HL-60 (cell line): ENCODE measurements around the gene RAP1A.

ENCODE experiments used
- CTCF ChIP-seq: IDR thresholded peaks from one replicate; pipeline ENCODE4 v1.5.1; 2011; ENCODE audit warnings: low read length, control low read depth, inconsistent platforms; ENCODE audit not compliant: insufficient read depth
- GABPA ChIP-seq: IDR thresholded peaks from 2 replicates; pipeline ENCODE4 v1.6.1; 2012; ENCODE audit warnings: low read depth
- POLR2AphosphoS5 ChIP-seq: IDR thresholded peaks from 2 replicates; pipeline ENCODE4 v1.6.1; 2012; ENCODE audit warnings: low read depth
- REST ChIP-seq: IDR thresholded peaks from 2 replicates; pipeline ENCODE4 v1.6.1; 2012; ENCODE audit warnings: low read depth; ENCODE audit not compliant: insufficient replicate concordance
- SPI1 ChIP-seq: IDR thresholded peaks from 2 replicates; pipeline ENCODE4 v1.6.1; 2012; ENCODE audit warnings: low read depth, mild to moderate bottlenecking, borderline replicate concordance

- TF ChIP-seq POLR2AphosphoS5, result no peak
- no peak for TF ChIP-seq CTCF
- TF ChIP-seq REST, result no peak
- no peak for TF ChIP-seq SPI1
- no peak for TF ChIP-seq GABPA
Observed at GRCh38 chr1:111656086-111657017, 36.8 kb downstream of the RAP1A start.
